HG03066 (cell line): ENCODE data around the gene ARHGDIB.

ENCODE experiments used
- ATAC-seq: cut with Tn5 transposase; IDR thresholded peaks from one replicate; pipeline ENCODE4 v1.9.1; 2021; ENCODE audit warnings: low read depth; ENCODE audit not compliant: unreplicated experiment

The ARHGDIB gene

DNA sequence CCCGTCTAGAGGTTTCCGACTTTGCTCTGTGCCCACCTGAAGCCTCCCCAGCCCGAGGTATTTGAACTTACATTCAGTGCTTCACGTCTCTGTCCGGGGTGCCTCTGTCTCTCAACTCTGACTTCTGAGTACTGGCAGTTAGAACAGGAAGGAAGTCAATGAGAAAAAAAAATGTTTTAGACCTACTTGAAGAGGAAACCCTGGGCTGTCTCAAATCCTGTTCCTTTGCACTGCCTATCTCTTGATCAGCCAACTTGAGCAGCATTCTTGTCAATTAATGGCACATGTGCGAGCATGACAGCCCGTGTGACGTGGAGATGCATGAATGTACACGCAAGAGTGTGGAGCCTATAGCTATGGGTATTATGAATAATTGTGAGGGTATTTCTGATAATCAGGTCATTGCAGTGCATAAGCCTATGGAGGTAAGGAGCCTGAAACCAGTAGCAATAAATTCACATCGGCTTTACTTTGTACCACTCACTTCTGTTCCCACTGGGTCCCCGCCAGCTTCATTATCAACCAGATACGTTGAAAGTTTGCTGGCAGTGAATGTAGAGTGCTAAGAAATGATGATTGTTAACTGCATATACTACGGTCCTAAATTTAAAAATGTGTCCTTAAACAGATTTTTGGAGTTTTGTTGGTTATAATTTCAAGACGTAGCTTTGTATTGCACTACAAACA lies at the start of gene ARHGDIB:
TSS of gene ARHGDIB (minus strand) at position 136 of the 687 bp plus-strand sequence. CDS start 10,889 bp downstream, outside the sequence.
- ATAC-seq: peak; percentile 61

DNA sequence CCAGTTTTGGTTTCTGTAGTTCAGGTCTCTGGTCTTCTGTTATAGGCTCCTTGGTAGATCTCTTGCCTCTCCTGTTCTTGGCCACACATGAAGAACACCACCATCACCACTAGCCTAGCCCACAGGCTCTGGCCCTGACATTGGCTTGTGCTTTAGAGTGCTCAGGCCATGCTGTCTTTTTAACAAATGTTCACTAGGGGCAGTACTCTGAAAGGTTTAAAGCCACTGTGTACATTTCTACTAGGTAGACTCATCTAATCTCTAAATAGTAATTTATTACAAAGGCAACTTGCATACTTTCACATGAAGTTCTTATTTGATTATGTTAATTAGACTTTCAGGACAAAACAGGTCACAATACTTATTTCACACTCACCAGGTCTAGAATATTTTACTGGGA lies 49.8 kb upstream of the ARHGDIB start:
- ATAC-seq: no peak

DNA sequence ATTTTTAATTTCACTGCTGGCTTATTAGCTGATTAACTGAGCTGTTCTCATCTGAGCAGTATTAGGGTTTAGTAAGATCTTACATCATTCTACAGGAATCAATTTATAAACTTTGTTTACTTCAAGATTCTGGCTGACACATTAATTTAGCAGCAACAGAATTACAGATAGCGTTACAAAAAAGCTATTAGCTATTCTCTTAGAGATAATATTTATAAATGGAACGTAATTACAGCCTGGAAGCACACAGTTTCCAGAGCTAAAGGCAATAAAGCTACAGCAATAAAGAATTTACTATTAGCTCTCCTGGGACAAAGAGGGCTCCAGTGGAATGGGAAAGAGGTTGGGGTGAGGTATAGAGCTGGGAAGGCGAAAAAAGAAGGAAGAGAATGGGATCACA lies 46.1 kb upstream of the ARHGDIB start:
- no peak for ATAC-seq

DNA sequence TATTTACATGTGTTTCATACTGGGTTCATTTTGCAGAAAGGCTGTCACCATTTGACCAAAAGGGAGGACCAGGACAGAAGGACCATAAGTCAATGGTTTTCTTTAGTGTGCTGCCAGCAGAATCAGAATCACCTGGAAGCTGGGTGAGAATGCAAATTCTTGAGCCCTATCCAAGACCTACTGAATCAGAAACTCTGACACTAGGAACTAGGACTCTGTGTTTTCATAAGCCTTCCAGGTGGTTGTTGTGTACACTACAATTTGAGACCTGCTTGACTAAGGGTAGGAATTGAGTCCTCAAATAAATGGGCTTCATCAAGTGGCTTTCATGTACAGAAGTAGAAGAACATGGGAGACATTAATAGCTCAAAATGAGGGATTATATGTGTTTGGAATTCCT lies 43.7 kb upstream of the ARHGDIB start:
- ATAC-seq: no peak

DNA sequence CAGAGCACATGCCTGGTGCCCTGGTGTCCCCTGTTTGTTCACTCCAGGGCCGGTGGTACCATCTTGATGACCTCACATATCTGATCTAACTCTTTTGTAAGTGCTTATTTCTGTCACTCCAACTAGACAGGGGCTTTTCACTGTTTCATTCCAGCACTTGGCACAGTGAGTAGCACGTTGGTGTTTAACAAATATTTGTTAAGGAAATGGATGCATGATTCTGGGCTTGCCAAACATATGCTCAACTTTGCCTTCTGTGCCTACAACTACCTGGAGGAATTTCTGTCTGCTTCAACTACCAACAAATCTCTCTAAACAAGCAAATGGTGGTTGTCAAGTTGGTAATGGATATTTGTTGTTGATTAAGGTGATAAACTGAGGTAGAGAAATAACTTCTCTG lies 43.0 kb upstream of the ARHGDIB start:
- ATAC-seq: no peak

DNA sequence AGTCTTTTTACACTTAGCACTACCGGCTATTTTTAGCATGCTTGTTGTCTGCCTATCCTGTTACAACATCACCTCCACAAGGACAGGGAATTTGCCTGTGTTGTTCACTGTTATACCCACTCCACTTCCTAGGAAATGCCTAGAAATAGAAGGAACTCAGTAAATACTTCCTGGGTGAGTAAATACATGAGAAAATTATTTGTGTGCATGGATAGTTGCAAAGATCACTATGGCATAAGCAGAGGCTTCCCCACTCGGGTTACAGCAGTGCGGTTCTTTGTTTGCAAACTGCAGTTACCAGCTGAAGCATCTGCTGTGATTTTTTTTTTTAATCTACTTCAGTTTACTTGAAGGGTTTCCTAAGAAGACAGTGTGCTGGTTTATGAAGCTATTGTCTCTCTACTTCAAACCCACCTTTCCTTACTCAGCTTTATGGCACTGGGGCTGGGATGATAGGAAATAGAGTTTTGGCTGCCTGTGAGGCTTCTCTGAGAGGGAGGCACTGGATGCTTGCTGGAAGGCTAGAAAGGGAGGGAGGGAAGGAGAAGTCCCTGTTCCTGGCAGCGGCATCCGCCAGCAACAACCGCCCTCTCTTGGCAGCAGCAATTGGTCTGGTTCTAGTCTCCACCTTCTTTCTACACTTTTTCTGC lies 40.5 kb upstream of the ARHGDIB start:
- ATAC-seq: no peak

DNA sequence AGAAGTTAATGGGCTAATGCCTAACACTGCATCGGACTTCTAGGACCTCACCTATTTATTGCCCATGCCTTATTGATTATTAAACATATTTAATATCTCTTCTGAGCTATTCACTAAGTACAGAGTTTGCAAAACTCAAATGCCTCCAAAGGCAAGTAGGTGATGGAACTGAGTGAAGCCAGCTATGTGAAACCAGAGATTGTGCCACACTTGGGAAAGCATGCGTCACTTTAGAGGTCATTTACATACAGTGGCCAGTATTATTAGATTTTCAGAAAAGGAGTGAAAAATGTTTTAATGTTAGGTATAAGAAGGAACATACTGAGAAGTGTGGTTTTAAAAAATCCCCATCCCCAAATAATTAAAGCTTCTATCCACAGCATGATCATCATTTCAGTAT lies 39.2 kb upstream of the ARHGDIB start:
- ATAC-seq: no peak

DNA sequence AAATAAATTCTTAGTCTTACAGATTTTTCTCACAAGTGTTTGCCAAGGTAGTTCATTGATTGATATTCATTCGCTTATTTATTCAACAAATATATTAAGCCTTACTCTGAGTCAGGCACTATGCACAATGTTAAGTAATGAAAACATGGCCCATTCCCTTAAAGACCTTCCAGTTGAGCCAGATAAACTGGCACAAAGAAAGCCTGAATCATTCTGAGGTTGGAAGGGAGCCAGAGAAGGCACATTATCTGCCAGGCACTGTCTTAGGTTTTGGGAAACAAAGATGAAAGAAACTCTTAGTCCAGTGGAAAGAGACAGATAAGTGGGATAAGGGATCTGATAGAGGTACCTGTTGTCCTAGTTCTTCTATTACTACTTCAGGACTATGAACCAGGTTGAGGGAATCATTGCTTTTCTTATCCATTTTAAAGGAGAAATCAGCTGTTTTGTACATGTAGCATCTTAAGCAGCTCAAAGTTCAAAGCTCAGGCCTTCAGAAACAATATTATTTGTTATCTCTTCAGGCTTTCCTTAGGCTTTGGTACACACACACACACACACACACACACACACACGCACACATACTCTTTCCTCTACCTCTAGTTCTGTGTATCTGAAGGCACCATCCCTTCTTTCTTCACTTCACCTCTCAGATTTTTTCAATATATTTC lies 38.4 kb upstream of the ARHGDIB start:
- no peak for ATAC-seq

DNA sequence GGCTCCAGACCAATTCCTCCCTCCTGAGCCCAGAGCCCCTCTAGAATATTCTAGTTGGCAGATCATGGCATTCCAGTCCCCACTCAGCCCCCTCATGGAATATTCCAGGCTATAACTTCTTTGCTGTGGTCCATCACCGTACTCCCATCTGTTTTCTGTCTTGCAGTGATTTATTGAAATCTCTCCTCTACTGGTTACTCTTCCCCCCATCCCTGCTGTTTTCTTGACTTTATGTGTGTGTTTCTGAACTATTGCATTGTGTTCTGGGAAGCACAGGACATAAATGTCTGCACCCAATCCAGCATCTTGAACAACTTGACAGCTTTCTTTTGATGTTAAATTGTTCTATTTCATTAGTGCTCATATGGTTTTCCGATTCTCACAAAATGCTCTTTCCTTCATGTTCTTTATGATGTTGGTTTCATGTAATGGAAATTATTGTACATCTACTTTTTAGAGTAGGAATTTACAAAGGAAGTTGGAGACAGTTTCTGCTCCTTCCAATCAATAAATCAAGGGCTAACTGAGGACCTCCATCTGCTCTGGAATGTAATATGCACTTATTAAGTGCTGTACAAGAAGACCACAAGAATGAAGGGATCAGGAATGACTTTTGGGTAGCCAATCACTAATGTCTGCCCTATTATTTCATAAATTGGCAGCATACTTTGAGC lies 37.8 kb upstream of the ARHGDIB start:
- ATAC-seq: no peak

DNA sequence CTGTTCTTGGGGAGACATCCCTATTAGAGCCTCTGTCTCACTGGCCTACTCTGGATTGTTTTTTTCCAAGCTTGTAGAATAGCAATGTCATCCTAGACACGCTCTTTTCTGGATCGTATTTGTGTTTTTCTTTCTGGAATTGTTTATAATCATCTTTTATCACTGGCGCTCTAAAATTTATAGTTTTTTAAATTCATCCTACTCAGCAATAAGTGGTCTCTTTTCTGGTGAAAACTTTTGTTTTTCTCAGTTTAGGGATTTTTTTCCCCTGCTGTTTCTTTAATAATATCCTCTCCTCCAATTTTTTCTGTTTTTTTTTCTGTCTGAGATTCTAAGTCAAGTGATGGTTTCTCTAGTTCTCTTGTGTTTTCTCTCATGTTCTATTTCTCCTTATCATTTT lies 36.6 kb upstream of the ARHGDIB start:
- ATAC-seq: no peak

DNA sequence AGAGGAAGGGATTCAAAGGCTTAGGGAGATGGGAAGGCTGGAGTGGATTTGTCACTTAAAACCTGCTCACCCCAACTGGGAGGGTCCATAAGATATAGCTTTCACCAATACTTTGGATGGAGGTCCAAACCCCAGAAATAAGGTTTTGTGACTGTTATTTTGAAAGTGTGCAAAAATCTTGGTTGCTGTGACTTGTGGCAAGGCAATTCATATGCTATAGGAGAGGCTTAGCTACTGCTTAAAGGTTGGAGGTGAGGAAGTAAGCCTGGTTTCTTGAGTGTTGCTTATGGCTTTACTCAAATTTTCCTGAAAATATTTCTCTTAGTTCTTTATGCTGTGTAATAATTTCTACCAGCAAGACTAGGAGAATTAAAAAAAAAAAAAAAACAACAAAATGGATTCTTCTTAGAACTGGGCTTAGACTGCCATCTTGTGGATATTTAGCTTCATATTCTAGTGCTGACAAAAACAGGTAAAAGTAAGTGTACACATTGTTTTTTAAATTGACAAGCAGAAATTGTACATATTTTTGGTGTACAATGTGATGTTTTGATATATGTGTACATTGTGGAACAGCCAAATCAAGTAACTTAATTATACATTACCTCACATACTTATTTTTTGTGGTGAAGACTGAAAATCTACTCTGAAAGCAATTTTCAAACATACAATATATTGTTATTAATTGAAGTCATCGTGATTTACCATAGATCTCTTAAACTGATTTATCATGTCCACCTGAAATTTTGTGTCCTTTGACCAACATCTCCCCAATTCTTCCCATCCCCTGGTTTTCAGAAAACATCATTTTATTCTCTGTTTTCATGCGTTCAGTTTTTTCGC lies 34.4 kb upstream of the ARHGDIB start:
- ATAC-seq: no peak

DNA sequence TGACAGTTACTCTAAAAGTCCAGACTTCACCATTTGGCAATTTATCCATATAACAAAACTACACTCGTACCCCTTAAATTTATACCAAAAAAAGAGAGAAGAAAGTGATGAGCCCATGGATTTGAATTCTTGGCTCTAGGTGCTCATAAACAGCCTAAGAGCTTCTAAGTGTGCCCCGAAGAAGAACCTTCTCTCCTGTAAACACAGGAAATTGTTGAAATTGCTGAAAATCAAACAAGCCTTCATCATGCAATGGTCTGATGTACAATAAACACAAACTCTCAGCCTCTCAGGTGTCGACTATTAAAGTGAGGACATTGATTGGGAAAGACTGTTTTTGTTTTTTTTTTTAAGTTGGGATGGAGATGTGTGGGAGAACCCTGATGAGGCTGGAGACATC lies 33.2 kb upstream of the ARHGDIB start:
- ATAC-seq: no peak

DNA sequence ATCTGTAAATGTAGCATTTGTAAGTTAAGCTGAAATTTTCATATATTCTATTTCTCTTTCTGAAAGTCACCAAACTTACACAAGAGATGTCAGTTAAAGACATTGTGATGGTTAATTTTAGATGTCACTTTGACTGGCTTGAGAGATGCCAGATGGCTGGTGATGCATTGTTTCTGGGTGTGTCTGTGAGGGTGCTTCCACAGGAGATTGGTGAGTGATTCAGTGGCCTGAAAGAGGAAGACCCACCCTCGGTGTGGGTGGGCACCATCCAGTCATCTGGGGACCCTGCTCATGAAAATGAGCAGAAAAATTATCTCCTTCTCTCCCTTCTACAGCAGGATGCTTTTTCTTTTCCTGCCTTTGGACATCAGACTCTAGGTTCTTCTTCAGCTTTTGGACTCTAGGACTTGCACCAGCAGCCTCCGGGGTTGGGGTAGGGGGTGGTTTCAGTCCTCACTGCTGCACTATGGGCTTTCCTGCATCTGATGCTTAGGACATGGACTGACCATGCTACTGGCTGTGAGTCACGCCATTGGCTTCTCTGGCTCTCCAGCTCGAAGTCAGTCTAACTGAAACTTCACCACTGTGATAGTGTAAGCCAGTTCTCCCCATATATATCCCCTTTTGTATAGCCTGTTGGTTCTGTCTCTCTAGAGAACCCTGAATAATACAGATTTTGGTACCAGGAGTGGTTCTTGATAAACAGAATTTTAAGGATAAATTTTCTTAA lies 32.3 kb upstream of the ARHGDIB start:
- no peak for ATAC-seq

DNA sequence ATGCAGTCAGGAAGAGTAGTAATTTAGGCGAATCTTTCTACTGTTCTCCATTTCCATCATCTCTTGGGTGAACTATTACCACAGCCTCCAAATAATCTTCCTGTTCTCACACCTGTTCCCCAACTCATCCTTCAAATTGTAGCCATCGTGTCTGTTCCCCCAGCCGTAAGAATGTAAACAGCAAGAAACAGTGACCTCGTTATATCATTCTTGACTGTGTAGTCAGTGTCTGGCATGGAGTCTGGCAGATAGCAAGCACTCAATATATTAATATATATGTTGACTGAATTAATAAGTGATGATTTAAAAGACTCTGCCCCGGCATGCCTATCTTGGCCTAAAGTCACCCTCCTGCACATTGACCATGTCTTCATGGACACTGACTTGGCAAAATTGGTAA lies 31.7 kb upstream of the ARHGDIB start:
- no peak for ATAC-seq

DNA sequence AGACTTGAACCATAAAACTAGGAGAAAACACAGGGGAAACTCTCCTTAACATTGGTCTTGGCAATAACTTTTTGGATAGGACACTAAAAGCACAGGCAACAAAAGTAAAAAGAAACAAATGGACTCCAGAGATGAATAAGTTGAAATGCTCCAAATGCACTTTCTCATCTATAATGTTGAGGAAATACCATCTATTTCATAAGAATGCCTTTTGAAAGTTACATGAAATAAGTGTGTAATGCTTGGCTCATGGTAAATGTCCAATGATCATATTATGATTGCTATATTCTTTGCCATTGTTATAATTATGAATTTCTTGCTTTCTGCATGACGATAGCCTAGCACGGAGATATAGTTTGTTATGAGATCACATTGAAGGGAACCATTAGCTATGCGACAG lies 31.3 kb upstream of the ARHGDIB start:
- ATAC-seq: no peak

DNA sequence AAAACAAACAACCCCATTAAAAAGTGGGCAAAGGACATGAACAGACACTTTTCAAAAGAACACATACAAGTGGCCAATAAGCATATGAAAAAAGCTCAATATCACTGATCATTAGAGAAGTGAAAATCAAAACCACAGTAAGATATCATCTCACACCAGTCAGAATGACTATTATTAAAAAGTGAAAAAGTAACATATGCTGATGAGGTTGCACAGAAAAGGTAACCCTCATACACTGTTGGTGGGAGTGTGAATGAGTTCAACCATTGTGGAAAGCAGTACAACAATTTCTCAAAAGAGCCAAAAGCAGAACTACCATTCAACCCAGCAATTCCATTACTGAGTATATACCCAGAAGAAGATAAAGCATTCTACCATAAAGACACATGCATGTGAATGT lies 29.7 kb upstream of the ARHGDIB start:
- no peak for ATAC-seq

DNA sequence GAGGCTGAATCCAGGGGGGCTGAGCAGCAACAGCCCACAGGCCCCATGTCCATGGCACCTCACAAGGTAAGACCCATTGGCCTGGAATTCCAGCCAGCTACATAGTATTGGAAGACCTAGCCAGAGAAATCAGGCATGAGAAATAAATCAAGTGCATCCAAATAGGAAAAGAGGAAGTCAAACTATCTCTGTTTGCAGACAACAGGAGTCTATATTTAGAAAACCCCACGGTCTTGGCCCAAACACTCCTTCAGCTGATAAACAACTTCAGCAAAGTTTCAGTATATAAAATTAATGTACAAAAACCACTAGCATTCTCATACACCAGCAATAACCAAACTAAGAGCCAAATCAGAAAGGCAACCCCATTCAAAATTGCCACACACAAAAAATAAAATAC lies 28.4 kb upstream of the ARHGDIB start:
- peak; percentile 50 for ATAC-seq

DNA sequence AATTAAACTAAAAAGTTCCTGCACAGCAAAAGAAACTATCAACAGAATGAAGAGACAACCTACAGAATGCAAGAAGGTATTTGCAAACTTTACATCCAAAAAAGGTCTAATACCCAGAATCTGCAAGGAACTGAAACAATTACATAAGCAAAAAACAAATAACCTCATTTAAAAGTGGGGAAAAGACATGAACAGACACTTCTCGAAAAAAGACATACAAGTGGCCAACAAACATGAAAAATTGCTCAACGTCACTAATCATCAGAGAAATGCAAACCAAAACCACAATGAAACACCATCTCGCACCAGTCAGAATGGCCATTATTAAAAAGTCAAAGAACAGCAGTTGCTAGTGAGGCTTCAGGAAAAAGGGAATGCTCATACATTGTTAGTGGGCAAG lies 26.6 kb upstream of the ARHGDIB start:
- ATAC-seq: no peak

DNA sequence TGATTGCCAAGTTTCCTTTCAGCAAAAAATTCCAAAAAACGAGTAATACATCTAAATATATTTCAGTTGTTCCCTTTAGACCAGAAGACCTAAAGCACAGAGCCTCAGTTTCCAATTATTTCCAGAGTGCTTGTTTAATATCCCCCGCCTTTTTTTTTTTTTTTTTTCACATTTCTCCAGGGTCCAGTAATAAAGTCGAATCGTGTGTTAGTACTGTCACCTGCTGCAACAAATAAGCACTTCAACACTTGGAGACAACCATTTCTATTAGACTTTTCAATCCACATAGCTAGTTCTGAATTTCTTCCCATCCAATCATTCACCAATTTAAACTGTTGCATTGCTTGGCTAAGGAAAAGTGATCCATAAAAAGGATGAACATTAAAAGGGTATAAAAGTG lies 25.0 kb upstream of the ARHGDIB start:
- no peak for ATAC-seq

DNA sequence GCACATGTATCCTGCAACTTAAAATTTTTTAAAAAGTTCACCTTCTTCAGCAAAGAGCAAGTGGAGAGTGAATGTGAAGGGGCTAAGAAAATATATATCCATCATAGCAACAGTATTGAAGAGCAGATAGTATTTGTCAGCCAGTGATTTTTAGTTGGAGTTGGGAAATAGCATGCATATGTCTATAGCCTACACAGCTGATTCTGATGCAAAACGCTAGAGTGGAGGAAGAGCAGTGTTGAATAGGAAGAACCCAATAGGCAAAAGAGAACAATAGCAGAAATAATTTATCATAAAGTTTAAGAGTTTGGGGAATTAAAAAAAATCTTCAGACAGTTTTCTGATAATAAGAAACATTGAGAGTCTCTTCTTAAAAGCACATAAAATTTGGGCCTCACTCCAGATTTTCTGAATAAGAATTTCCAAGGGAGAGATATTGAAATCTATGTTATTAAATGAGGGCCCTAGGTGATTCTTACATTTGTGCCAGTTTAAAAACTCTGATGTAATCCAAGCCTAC lies 23.4 kb upstream of the ARHGDIB start:
- ATAC-seq: no peak
